ENCODE measurements around the gene FAM110D. TPM values are rescaled to one million over a fixed set of nuclear protein-coding genes. Genes with fewer than 3 reads are reported as not detected.

Gene FAM110D
- total RNA-seq, 2 donors from 2014 or later: 3.1 to 4.6 TPM

DNA sequence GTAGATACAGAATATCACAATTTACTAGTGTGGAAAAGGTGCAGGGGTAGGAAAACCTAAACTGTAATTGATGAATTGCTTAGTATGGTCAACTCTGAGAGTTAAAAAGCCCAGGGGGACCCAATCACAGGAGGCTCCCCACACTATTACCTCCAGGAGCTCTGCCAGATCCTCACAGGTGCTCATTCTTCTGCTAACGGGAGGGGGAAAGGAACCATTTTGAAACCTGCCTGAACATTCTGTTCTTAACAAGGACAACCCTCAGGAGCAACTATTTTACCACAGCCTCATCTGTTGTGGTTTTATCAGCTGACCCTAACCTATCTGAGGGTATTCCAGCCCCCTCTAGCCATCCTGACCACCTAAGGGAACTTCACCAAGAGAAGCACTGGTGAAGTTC is 28.2 kb upstream of the FAM110D start:
- Histone ChIP-seq H3K9me3 (no peaks in the 10 kb centered on the region), H3K4me3 (no peak overlapping the region), H3K27me3 (no peaks in the 10 kb centered on the region), H3K27ac (no peak overlapping the region), H3K36me3 (replicated peaks in 1 of 2; ENCODE audit: insufficient read depth in 1 of 2, low read depth in 2 of 2) (no peaks in the 10 kb centered on the region), H3K4me1 (peaks cover 28% of the 10 kb centered on the region)
- DNase-seq (no peak), ATAC-seq (no peak)
- 9 to 28% methylated on average over 1 of the region's 1 CpG for WGBS, 2 donors
- TF ChIP-seq, protein P1, sequence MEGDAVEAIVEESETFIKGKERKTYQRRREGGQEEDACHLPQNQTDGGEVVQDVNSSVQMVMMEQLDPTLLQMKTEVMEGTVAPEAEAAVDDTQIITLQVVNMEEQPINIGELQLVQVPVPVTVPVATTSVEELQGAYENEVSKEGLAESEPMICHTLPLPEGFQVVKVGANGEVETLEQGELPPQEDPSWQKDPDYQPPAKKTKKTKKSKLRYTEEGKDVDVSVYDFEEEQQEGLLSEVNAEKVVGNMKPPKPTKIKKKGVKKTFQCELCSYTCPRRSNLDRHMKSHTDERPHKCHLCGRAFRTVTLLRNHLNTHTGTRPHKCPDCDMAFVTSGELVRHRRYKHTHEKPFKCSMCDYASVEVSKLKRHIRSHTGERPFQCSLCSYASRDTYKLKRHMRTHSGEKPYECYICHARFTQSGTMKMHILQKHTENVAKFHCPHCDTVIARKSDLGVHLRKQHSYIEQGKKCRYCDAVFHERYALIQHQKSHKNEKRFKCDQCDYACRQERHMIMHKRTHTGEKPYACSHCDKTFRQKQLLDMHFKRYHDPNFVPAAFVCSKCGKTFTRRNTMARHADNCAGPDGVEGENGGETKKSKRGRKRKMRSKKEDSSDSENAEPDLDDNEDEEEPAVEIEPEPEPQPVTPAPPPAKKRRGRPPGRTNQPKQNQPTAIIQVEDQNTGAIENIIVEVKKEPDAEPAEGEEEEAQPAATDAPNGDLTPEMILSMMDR (IDR thresholded peaks at IDR 0.05): no peak
- no peak for TF ChIP-seq POLR2A (IDR thresholded peaks at IDR 0.05)
- intact Hi-C loops (cut with DNase I): no loop called here

DNA sequence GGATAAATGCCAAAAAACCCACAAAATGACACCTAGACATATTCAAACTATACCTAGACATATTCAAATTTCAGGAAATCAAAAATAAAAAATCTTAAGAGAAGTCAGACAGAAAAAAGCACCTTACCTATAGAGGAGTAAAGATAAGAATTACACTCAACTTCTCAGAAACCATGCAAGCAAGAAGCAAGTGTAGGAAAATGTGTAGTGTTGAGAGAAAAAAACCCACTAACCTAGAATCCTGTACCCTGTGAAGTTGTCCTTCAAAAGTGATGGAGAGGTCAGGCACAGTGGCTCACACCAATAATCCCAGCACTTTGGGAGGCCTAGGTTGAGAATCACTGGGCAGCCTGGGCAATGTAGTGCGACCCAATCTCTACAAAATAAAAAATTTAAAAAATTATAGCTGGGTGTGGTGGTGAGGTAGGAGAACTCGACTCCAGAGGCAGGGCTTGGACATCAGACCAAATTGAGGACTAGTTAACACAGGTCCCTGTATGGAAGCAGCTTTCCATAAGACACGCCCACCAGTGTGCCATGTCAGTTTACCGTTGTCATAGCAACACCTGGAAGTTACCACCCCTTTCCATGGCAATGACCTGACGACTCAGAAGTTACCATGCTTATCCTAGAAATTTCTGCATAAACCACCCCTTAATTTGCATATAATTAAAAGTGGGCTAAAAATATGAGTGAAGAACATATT is 26.6 kb upstream of the FAM110D start:
- H3K27me3 ChIP-seq: no peaks in the 10 kb centered on the region
- H3K4me1 ChIP-seq: peaks cover 12% of the 10 kb centered on the region
- TF ChIP-seq, protein P1 (IDR thresholded peaks at IDR 0.05): no peak
- TF ChIP-seq POLR2A (IDR thresholded peaks at IDR 0.05): no peak
- DNase-seq: peak in 1 of 4 donors; percentile 8
- ATAC-seq: no peak
- H3K4me3 ChIP-seq: no peak overlapping the region
- no peak overlapping the region for H3K27ac ChIP-seq
- no peaks in the 10 kb centered on the region for H3K9me3 ChIP-seq
- H3K36me3 ChIP-seq (replicated peaks in 1 of 2; ENCODE audit: insufficient read depth in 1 of 2, low read depth in 2 of 2): no peaks in the 10 kb centered on the region
- intact Hi-C loops (cut with DNase I): no loop called here
- WGBS, 2 donors: 79 to 92% methylated on average over 5 of the region's 5 CpGs

DNA sequence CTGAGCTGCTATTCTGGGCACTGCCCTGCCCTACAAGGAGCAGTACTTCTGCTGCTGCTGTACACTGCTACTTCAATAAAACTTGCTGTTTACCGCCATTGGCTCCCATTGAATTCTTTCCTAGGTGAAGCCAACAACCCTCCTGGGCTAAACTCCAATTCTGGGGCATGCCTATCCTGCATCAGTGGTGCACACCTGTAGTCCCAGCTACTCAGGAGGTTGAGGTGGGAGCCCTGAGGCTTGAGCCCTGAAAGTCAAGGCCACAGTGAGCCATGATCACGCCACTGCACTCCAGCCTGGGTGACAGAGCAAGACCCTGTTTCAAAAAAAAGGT is 26.1 kb upstream of the FAM110D start:
- Histone ChIP-seq H3K27me3 (no peaks in the 10 kb centered on the region), H3K4me3 (no peak overlapping the region), H3K9me3 (no peaks in the 10 kb centered on the region), H3K4me1 (peaks cover 7% of the 10 kb centered on the region), H3K36me3 (replicated peaks in 1 of 2; ENCODE audit: insufficient read depth in 1 of 2, low read depth in 2 of 2) (no peaks in the 10 kb centered on the region), H3K27ac (no peak overlapping the region)
- intact Hi-C loops (cut with DNase I): no loop called here
- DNase-seq (no peak), ATAC-seq (no peak)
- TF ChIP-seq, protein P1 (IDR thresholded peaks at IDR 0.05): no peak
- no peak for TF ChIP-seq POLR2A (IDR thresholded peaks at IDR 0.05)
- 96 to 100% methylated on average over 2 of the region's 2 CpGs for WGBS, 2 donors

DNA sequence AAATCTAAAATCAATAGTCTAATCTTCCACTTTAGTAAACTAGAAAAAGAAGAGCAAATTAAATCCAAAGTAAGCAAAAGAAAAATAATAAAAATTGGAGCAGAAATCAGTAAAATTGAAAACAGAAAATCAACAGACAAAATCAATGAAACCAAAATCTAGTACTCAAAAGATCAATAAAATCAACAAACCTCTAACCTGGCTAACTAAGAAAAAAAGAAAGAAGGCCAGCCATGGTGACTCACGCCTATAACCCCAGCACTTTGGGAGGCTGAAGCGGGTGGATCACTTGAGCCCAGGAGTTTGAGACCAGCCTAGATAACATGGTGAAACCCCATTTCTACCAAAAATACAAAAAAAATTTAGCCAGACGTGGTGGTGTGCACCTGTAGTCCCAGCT is 24.4 kb upstream of the FAM110D start:
- Histone ChIP-seq H3K9me3 (no peaks in the 10 kb centered on the region), H3K36me3 (replicated peaks in 1 of 2; ENCODE audit: insufficient read depth in 1 of 2, low read depth in 2 of 2) (no peaks in the 10 kb centered on the region), H3K4me1 (no peaks in the 10 kb centered on the region), H3K27me3 (no peaks in the 10 kb centered on the region), H3K27ac (no peak overlapping the region), H3K4me3 (no peak overlapping the region)
- DNase-seq (peak in 1 of 4 donors; percentile 9), ATAC-seq (no peak)
- 63 to 77% methylated on average over 3 of the region's 3 CpGs for whole genome bisulfite sequencing, 2 donors
- intact Hi-C loops (cut with DNase I): no loop called here
- TF ChIP-seq POLR2A (IDR thresholded peaks at IDR 0.05): no peak
- TF ChIP-seq, protein P1 (IDR thresholded peaks at IDR 0.05): no peak

DNA sequence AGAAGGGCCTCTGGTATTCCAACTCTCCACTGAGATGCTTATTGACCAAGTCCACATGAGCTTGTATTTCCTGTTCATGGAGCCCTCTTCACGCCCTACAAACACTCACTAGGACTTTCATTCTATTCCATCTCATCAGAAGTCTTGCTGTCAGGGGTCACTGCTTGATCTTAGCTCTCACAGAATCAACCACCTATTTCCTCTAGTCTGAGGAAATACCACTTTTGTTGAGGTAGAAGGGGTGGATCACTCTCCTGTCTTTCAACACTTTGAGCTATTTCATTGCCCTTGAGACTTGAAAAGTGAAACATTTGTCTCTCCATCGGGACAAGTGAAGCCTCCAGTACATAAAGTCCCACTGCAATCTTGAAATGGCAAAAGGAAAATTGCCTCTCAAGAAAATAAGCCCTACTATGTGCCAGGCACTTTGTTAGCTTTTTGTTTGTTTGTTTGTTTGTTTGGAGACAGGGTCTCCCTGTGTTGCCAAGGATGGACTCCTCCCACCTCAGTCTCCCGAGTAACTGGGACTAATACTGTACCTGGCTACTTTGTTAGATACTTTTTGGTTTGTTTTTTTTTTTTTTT is 19.8 kb upstream of the FAM110D start:
- Histone ChIP-seq H3K36me3 (replicated peaks in 1 of 2; ENCODE audit: insufficient read depth in 1 of 2, low read depth in 2 of 2) (no peaks in the 10 kb centered on the region), H3K27ac (no peak overlapping the region), H3K9me3 (no peaks in the 10 kb centered on the region), H3K4me3 (no peak overlapping the region), H3K27me3 (no peaks in the 10 kb centered on the region), H3K4me1 (no peaks in the 10 kb centered on the region)
- intact Hi-C loops (cut with DNase I): no loop called here
- 61 to 67% methylated on average over 3 of the region's 3 CpGs for WGBS, 2 donors
- ATAC-seq: no peak
- no peak for DNase-seq
- TF ChIP-seq, protein P1 (IDR thresholded peaks at IDR 0.05): no peak
- no peak for TF ChIP-seq POLR2A (IDR thresholded peaks at IDR 0.05)
